ENCODE measurements around the gene PDGFD. TPM values are rescaled to one million over a fixed set of nuclear protein-coding genes. Genes with fewer than 3 reads are reported as not detected.

PDGFD gene
- total and polyA plus RNA-seq, 2 experiments from 2014 or later, result 1.9 to 4.5 TPM

DNA sequence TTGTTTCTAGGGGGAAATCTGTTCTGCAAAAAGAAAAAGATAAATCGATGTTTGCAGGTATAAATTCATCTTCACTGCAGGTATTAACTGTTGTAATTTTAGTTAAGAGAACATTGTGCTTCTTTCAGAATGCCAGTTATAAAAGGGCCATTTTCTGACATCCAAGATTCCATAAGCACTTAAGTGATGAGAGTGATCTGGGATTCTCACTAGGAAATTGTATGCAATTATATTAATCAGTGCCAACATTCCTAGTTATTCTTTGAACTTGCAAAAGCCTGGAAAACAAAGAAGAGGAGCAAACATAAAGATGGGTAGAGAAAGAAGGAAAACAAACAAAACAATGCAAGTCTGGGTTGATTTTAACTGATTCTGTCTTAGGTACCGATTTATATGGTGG lies 122.2 kb downstream of the PDGFD start:
- no peaks in the 10 kb centered on the region for H3K27me3 Mint-ChIP-seq (ENCODE audit: insufficient read depth, low read depth, poor library complexity)
- no peaks in the 10 kb centered on the region for H3K36me3 Mint-ChIP-seq (ENCODE audit: low read depth)
- H3K4me1 Mint-ChIP-seq, result 0 out of 3 replicates have a peak, but pooled peaks cover 2% of the 10 kb centered on the region

DNA sequence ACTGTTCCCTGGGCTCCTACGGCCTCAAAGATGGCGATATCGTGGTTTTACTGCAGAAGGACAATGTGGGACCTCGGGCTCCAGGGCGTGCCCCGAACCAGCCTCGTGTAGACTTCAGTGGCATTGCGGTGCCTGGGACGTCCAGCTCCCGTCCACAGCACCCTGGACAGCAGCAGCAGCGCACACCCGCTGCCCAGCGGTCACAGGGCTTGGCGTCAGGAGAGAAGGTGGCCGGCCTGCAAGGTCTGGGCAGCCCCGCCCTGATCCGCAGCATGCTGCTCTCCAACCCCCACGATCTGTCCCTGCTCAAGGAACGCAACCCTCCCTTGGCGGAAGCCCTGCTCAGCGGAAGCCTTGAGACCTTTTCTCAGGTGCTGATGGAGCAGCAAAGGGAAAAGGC lies 127.0 kb downstream of the PDGFD start:
- Histone ChIP-seq H4K20me1 (replicated peaks; ENCODE audit: insufficient read depth) (no peaks in the 10 kb centered on the region), H3K79me2 (replicated peaks; ENCODE audit: insufficient read depth) (no peaks in the 10 kb centered on the region), H3K4me3 (no peak overlapping the region), H3K4me1 (ENCODE audit: insufficient read depth) (no peaks in the 10 kb centered on the region), H3K36me3 (ENCODE audit: insufficient read depth) (no peaks in the 10 kb centered on the region), H2AFZ (no peak overlapping the region), H3K9me2 (ENCODE audit: insufficient read depth) (no peaks in the 10 kb centered on the region), H3K27me3 (ENCODE audit: insufficient read depth) (no peaks in the 10 kb centered on the region), H3K27ac (ENCODE audit: low read depth) (no peak overlapping the region), H3F3A (replicated peaks; ENCODE audit: low read depth) (no peaks in the 10 kb centered on the region), H3K4me2 (no peak overlapping the region)
- no peaks in the 10 kb centered on the region for H3K27me3 Mint-ChIP-seq (ENCODE audit: insufficient read depth, low read depth, poor library complexity)
- H3K27ac Mint-ChIP-seq, result no peak overlapping the region
- TF ChIP-seq, protein P1, sequence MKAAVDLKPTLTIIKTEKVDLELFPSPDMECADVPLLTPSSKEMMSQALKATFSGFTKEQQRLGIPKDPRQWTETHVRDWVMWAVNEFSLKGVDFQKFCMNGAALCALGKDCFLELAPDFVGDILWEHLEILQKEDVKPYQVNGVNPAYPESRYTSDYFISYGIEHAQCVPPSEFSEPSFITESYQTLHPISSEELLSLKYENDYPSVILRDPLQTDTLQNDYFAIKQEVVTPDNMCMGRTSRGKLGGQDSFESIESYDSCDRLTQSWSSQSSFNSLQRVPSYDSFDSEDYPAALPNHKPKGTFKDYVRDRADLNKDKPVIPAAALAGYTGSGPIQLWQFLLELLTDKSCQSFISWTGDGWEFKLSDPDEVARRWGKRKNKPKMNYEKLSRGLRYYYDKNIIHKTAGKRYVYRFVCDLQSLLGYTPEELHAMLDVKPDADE (IDR thresholded peaks at IDR 0.05), result no peak
- TF ChIP-seq ZNF114 (CRISPR knock-in tag; IDR thresholded peaks at IDR 0.05), result no peak
- TF ChIP-seq EZH2 (IDR thresholded peaks at IDR 0.05; ENCODE audit: low read depth, unreplicated experiment), result no peak
- TF ChIP-seq NANOG (IDR thresholded peaks at IDR 0.05; ENCODE audit: borderline replicate concordance), result no peak
- TF ChIP-seq, protein P2, sequence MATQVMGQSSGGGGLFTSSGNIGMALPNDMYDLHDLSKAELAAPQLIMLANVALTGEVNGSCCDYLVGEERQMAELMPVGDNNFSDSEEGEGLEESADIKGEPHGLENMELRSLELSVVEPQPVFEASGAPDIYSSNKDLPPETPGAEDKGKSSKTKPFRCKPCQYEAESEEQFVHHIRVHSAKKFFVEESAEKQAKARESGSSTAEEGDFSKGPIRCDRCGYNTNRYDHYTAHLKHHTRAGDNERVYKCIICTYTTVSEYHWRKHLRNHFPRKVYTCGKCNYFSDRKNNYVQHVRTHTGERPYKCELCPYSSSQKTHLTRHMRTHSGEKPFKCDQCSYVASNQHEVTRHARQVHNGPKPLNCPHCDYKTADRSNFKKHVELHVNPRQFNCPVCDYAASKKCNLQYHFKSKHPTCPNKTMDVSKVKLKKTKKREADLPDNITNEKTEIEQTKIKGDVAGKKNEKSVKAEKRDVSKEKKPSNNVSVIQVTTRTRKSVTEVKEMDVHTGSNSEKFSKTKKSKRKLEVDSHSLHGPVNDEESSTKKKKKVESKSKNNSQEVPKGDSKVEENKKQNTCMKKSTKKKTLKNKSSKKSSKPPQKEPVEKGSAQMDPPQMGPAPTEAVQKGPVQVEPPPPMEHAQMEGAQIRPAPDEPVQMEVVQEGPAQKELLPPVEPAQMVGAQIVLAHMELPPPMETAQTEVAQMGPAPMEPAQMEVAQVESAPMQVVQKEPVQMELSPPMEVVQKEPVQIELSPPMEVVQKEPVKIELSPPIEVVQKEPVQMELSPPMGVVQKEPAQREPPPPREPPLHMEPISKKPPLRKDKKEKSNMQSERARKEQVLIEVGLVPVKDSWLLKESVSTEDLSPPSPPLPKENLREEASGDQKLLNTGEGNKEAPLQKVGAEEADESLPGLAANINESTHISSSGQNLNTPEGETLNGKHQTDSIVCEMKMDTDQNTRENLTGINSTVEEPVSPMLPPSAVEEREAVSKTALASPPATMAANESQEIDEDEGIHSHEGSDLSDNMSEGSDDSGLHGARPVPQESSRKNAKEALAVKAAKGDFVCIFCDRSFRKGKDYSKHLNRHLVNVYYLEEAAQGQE (IDR thresholded peaks at IDR 0.05; ENCODE audit: unreplicated experiment), result peak; percentile 51
- TF ChIP-seq CREB1 (CRISPR knock-in tag; IDR thresholded peaks at IDR 0.05; ENCODE audit: low read depth), result no peak
- H3K36me3 Mint-ChIP-seq (ENCODE audit: low read depth), result no peaks in the 10 kb centered on the region
- H3K9me3 Mint-ChIP-seq, result no peaks in the 10 kb centered on the region; the same call in 2 of the 3 replicates
- H3K4me3 Mint-ChIP-seq, result no peak overlapping the region
- no peaks in the 10 kb centered on the region for H3K4me1 Mint-ChIP-seq
- no peak for DNase-seq (ENCODE audit: low spot score)
- no peak for ATAC-seq

More for the DNA sequence above, 122.2 kb downstream of the PDGFD start:
- Histone ChIP-seq H3K79me2 (replicated peaks; ENCODE audit: insufficient read depth) (no peaks in the 10 kb centered on the region), H3K4me1 (ENCODE audit: insufficient read depth) (no peaks in the 10 kb centered on the region), H3K36me3 (ENCODE audit: insufficient read depth) (no peaks in the 10 kb centered on the region), H3K27me3 (ENCODE audit: insufficient read depth) (no peaks in the 10 kb centered on the region), H3K4me3 (no peak overlapping the region), H3K27ac (ENCODE audit: low read depth) (no peak overlapping the region), H3F3A (replicated peaks; ENCODE audit: low read depth) (no peaks in the 10 kb centered on the region), H4K20me1 (replicated peaks; ENCODE audit: insufficient read depth) (no peaks in the 10 kb centered on the region), H3K9me2 (ENCODE audit: insufficient read depth) (no peaks in the 10 kb centered on the region), H3K4me2 (no peak overlapping the region), H2AFZ (no peak overlapping the region)
- H3K4me3 Mint-ChIP-seq, result no peak overlapping the region
- DNase-seq (ENCODE audit: low spot score) (no peak), ATAC-seq (no peak)
- H3K27ac Mint-ChIP-seq, result no peak overlapping the region
- H3K9me3 Mint-ChIP-seq, result no peaks in the 10 kb centered on the region; the same call in 2 of the 3 replicates
- TF ChIP-seq ZNF114 (CRISPR knock-in tag; IDR thresholded peaks at IDR 0.05), result no peak
